Activated T-cell treated with anti-CD3 and anti-CD28 coated beads for 4 hours (primary cell): ENCODE results near the gene C1QTNF3.
"Not testable (repeated sequence)": the region's sequence is repeated elsewhere in the genome, so short reads cannot be mapped to it uniquely, and the experiment has no call there.

ENCODE experiments used
- DNase-seq: peaks from one replicate; pipeline ENCODE4 v3.0.0-alpha.2; 2020

The C1QTNF3 gene, protein sequence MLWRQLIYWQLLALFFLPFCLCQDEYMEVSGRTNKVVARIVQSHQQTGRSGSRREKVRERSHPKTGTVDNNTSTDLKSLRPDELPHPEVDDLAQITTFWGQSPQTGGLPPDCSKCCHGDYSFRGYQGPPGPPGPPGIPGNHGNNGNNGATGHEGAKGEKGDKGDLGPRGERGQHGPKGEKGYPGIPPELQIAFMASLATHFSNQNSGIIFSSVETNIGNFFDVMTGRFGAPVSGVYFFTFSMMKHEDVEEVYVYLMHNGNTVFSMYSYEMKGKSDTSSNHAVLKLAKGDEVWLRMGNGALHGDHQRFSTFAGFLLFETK

DNA sequence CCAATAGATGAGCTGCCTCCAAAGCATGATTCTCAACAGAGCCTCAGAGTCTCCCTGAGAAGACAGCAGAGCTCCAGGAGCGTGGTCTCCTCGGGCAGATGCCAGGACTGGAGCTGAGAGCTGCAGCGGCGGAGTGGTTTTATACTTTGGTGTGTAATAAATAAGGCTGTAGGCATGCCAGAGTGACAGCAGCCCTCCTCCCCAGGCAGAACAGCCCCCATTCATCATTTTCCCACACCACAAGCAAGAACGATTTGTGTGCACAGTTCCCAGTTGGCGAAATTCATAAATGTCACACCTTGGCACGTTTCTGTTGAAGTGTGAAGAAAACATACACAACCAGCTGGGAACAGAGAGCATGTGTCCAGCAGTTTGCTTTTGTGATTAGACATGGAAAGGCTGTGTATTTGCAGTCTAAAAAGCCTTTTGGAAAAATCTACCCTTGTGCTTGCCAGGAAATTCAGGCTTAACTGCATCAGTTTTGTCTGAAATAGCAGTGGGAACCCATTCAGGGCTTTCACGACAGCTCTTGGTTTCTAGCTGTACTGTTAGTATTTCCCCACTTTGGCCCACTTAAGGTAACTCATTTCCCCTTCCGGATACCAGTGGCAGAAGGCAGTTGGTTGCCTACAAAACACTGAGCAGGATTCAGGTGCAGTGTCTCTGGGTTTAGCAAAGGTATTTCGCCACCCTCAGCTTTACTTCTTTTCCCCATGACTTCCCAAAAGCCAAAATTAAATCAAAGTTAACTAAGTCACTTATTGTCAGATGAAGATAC is at the start of gene C1QTNF3:
Gene C1QTNF3, minus strand, starts transcription at position 115 of the 778 bp plus-strand sequence. Its CDS starts 88 bp downstream, at position 27.
- DNase-seq, result no peak

GRCh38 chr5:34091039-34091438 is 48.0 kb upstream of the C1QTNF3 start:
- not testable (repeated sequence) for DNase-seq

DNA sequence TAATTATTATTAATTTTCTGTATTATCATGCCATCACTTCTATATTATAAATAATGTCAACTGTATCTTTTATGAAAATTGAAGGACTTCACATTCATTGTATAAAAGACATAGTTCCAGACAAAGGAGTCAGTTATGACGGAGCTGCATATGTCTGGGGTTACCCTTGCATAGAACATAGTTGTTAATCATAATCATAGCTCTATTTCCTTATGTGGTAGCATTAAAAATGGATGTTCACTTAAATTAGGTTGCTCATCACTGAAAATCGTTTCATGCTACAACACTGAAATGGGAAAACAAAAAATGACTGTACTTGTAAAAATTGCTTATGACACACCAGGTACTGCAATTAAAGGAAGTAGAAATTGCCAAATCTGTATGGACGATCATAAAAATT is 46.8 kb upstream of the C1QTNF3 start:
- DNase-seq, result not testable (repeated sequence)

- DNase-seq, result not testable (repeated sequence)
Measured at GRCh38 chr5:34087728-34088127, 44.7 kb upstream of the C1QTNF3 start.

DNA sequence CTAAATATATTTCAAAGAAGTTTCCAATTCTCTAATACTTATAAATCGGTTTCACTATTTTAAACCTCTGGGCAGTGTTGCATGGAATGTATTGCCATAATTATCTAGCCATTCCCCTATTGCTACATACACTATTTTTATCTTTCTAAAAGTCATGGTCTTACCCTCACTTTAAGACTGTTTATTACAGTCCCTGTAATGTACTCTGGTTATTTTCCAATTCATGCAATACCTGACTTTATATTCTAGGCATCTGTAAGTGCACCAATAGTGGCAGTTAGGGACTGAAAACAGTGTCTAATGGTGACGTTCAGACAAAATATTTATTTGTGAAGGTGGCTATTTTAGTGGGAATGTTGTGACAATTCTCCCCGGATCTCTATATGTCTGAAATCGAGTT is 40.9 kb upstream of the C1QTNF3 start:
- DNase-seq, result not testable (repeated sequence)

DNA sequence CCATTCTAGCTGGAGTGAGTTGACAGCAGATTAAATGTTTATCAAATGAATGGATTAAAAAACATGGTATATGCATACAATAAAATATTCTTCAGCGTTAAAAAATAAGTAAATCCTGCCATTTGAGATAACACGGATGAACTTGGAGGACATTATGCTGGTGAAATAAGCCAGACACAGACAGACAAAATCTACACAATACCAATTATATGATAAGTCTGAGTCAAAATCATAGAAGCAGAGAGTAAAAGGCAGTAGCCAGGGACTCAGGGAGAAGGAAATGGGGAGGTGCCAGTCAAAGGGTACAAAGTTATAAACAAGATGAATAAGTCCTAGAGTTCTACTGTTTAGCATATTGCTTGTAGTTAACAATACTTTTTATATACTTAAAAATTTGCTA is 36.5 kb upstream of the C1QTNF3 start:
- DNase-seq, result not testable (repeated sequence)

DNA sequence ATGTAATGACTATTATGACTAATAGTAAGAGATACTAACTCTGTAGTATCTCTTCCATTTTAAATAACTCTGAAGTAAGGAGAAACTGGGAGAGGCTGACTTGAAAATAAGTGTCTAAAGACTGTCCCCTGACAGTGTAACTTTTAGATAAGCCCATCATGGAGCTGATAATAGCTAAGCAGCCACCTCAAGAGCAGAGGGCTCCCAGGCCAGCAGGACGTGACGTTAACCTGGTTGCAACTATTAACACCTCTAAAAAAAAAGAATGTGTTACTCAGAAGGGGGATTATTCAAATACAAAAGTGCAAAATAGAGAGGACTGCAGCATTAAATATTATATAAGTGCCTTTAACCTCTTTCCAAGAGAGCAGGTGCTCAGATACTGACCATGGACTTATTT is 34.6 kb upstream of the C1QTNF3 start:
- DNase-seq, result not testable (repeated sequence)

- DNase-seq, result not testable (repeated sequence)
Measured at GRCh38 chr5:34076719-34077364, 33.8 kb upstream of the C1QTNF3 start.

DNA sequence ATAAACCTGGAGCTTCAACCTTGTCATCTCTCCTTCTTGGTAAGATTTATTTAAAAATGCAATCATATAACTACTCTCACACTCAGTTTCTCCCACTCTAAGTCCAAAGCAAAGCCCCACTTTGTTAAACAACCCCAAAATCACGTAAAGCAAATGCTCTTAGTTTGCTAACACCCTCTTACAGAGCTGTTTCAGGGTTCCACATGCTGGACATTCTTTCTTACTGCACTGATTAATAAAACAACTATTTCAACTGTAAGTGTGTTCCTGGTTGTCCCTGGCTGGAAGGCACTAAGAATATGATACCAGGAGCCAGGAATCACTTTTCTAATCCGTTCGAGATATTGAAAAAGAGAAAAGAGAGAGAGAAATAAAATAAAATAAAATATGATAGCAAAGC is 31.5 kb upstream of the C1QTNF3 start:
- DNase-seq, result not testable (repeated sequence)

- DNase-seq, result not testable (repeated sequence)
Measured at GRCh38 chr5:34074071-34074470, 31.1 kb upstream of the C1QTNF3 start.

- not testable (repeated sequence) for DNase-seq
Measured at GRCh38 chr5:34070626-34071025, 27.6 kb upstream of the C1QTNF3 start.

DNA sequence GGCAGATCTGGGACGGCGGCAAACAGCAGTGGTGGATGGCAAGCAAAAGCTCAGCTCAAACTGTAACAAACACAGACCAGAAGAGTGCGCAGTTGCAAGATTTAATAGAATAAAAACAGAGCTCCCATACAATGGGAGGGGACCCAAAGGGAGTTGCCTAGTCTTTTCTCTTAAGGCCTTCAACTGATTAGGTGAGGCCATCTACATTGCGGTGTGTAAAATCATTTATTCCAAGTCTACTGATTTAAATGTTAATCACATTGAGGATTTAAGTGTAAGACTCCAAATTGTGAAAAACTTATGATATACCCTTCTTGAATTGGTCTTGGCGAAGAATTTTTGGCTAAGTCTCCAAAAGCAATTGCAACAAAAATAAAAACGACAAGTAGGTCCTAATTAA is 21.6 kb upstream of the C1QTNF3 start:
- no peak for DNase-seq

DNA sequence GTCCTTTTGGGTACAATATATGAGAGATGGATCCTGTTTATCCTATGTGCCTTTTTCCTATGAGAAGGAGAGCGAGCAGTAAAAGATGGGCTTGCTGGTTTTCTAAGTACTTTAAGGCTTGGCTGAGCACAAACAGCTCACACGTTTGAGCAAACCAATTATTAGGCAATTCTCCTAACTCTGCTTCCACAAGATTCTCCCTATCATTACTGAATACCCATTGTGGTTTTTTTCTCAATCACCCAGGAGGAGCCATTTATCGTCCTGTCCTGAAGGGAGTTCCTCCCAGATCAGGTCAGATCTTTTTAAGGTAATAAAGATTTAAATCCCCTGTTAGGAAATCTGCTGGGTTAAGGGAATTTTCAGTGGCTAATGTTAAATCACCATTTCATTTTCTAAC is 19.4 kb upstream of the C1QTNF3 start:
- no peak for DNase-seq

DNA sequence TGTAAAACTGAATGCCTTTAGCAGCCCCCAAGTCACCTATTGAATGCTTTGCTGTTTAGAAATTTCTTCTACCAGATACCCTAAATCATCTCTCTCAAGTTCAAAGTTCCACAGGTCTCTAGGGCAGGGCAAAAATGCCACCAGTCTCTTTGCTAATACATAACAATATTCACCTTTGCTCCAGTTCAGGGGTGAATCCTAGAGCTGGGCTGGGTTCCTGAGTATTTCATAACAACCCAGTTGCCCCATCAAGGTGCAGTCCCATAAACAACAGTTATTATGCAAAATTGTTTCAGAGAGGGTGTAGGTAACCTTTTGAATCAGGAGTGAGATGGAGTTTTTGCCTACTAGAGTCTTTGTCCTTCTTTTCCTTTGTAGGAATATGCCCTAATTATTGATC is 19.0 kb upstream of the C1QTNF3 start:
- no peak for DNase-seq

GRCh38 chr5:34059977-34060376 is 17.0 kb upstream of the C1QTNF3 start:
- DNase-seq, result no peak

- no peak for DNase-seq
Measured at GRCh38 chr5:34058532-34058931, 15.5 kb upstream of the C1QTNF3 start.

GRCh38 chr5:34057569-34057968 is 14.6 kb upstream of the C1QTNF3 start:
- DNase-seq, result no peak

GRCh38 chr5:34057118-34057517 is 14.1 kb upstream of the C1QTNF3 start:
- no peak for DNase-seq

GRCh38 chr5:34055667-34056066 is 12.7 kb upstream of the C1QTNF3 start:
- no peak for DNase-seq

GRCh38 chr5:34054400-34054729 is 11.4 kb upstream of the C1QTNF3 start:
- DNase-seq, result no peak

DNA sequence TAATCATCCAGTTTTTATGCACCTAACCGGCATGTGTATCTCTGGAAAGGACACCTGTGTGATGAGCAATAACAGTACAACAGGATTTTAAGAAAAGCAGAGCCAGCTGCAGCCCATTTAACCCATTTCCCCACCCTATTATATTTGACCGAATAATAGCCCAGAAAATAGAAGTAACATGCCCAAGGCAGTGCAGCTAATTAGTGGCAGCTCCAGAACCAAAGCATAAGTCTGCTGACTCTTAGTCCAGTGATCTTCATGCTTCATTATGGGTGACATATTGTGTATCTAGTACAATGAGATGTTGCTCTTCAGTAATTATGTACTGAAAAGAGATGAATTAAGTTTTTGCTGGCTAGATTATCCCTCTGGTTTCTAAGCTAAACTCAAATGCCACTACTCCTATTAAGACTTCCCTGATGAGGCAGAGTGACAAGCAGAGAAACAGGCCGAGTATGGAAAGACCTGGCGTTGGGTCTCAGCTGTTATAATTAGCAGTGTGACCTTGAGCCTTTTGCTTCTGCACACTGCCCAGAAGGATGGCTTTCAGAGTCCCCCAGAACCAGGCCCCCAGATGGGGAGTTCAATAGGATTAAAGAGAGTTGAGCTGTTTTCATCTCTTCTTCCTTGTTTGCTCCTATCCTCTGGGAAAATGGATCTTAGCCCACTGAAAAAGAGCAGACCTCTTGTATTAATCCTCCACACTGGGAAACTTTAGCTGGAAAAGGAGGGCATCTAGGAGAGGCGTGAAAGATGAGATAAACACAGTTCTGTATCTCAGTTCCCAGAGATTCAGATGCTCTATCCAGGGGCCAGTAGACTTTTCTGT is 10.8 kb upstream of the C1QTNF3 start:
- DNase-seq, result no peak

DNA sequence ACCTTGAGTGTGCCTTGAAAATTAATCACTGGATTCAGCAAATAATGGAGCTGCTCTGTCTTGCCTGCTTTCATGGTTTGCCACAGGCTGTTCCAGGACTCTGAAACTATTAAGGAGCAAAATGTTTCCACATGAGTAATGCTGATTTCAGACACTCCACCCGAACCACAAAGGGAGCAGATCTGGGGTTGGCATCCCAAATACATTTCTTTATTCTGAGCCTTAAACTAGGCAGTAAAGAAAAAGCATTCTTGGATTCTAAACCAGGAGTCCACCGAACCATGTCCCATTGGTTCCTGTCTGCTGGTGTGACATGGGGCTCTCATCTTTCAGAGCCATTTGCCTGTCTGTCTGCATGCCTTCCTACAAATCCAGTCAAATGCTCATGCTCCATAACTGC is 10.1 kb upstream of the C1QTNF3 start:
- DNase-seq, result no peak
